Central memory CD8-positive, alpha-beta T cell (primary cell): ENCODE results near the gene SIAE.

Source experiments
- ATAC-seq: fragments of 150-1000 bp; cut with Tn5 transposase; replicated peaks from 2 replicates; pipeline ENCODE4 v1.10.0; 2022; ENCODE audit warnings: mild to moderate bottlenecking, moderate FRiP score, moderate number of reproducible peaks; ENCODE audit not compliant: poor library complexity, severe bottlenecking; ENCODE audit errors: extremely low read depth
- DNase-seq, 2 donors: peaks; one replicate each; pipeline ENCODE4 v3.0.0; 2021; ENCODE audit warnings: low spot score in 2 of 2
- H3K27ac Mint-ChIP-seq: one replicate; pipeline ENCODE4 v1.8.0; 2022; ENCODE audit warnings: low read depth, mild to moderate bottlenecking, moderate library complexity, mixed read lengths
- H3K27me3 Mint-ChIP-seq: one replicate; pipeline ENCODE4 v1.8.0; 2022; ENCODE audit warnings: mixed read lengths
- H3K36me3 Mint-ChIP-seq: one replicate; pipeline ENCODE4 v1.8.0; 2022; ENCODE audit warnings: mild to moderate bottlenecking, moderate library complexity, mixed read lengths; ENCODE audit not compliant: insufficient read depth
- H3K4me1 Mint-ChIP-seq: one replicate; pipeline ENCODE4 v1.8.0; 2022; ENCODE audit warnings: mixed read lengths
- H3K4me3 Mint-ChIP-seq: one replicate; pipeline ENCODE4 v1.8.0; 2022; ENCODE audit warnings: mild to moderate bottlenecking, moderate library complexity, mixed read lengths
- H3K9me3 Mint-ChIP-seq: one replicate; pipeline ENCODE4 v1.8.0; 2022; ENCODE audit warnings: mixed read lengths

SIAE gene

GRCh38 chr11:124673333-124674167, at the start of gene SIAE, which contains the start of gene SPA17:
Gene SIAE, minus strand, starts transcription at chr11:124673739. Its CDS starts 31 bp downstream, at chr11:124673708.
Gene SPA17, plus strand, starts transcription at chr11:124673904. Its CDS starts 1,361 bp downstream, at chr11:124675265.
- Mint-ChIP-seq H3K4me3 (peak within 1 kb of the TSS; percentile 78), H3K4me1 (peaks cover 21% of the 10 kb centered on the region), H3K27me3 (no peaks in the 10 kb centered on the region), H3K36me3 (peaks cover 19% of the 10 kb centered on the region), H3K9me3 (no peaks in the 10 kb centered on the region), H3K27ac (peak within 1 kb of the TSS; percentile 98)
- ATAC-seq: peak; percentile 92
- peak; percentile 57 to 84 for DNase-seq

- peaks cover 82% of the 10 kb centered on the region for H3K27me3 Mint-ChIP-seq
- no peak overlapping the region for H3K27ac Mint-ChIP-seq
- no peak overlapping the region for H3K4me3 Mint-ChIP-seq
- no peaks in the 10 kb centered on the region for H3K36me3 Mint-ChIP-seq
- peaks cover 27% of the 10 kb centered on the region for H3K4me1 Mint-ChIP-seq
- H3K9me3 Mint-ChIP-seq: no peaks in the 10 kb centered on the region
- no peak for DNase-seq
- no peak for ATAC-seq
Measured at GRCh38 chr11:124722176-124722575, 48.6 kb upstream of the SIAE start.

GRCh38 chr11:124719534-124719933, 46.0 kb upstream of the SIAE start:
- Mint-ChIP-seq H3K4me3 (no peak overlapping the region), H3K9me3 (no peaks in the 10 kb centered on the region), H3K27ac (no peak overlapping the region), H3K36me3 (peaks cover 2% of the 10 kb centered on the region), H3K4me1 (peaks cover 14% of the 10 kb centered on the region), H3K27me3 (peaks cover 89% of the 10 kb centered on the region)
- ATAC-seq (no peak), DNase-seq (no peak)

GRCh38 chr11:124718801-124719200, 45.3 kb upstream of the SIAE start:
- DNase-seq: no peak
- no peak for ATAC-seq
- Mint-ChIP-seq H3K36me3 (peaks cover 2% of the 10 kb centered on the region), H3K4me1 (peaks cover 14% of the 10 kb centered on the region), H3K27ac (no peak overlapping the region), H3K4me3 (peak overlapping the region; percentile 72), H3K27me3 (peaks cover 90% of the 10 kb centered on the region), H3K9me3 (no peaks in the 10 kb centered on the region)

GRCh38 chr11:124717786-124718651, 44.5 kb upstream of the SIAE start:
- peaks cover 14% of the 10 kb centered on the region for H3K4me1 Mint-ChIP-seq

GRCh38 chr11:124717421-124717785, 43.9 kb upstream of the SIAE start:
- ATAC-seq (no peak), DNase-seq (no peak)
- Mint-ChIP-seq H3K4me3 (peak overlapping the region; percentile 72), H3K36me3 (peaks cover 2% of the 10 kb centered on the region), H3K4me1 (peaks cover 14% of the 10 kb centered on the region), H3K9me3 (no peaks in the 10 kb centered on the region), H3K27me3 (peaks cover 83% of the 10 kb centered on the region), H3K27ac (no peak overlapping the region)

More at GRCh38 chr11:124717786-124718651, 44.5 kb upstream of the SIAE start:
- peaks cover 2% of the 10 kb centered on the region for H3K36me3 Mint-ChIP-seq
- ATAC-seq (peak; percentile 69), DNase-seq (no peak)
- H3K9me3 Mint-ChIP-seq: no peaks in the 10 kb centered on the region
- H3K27ac Mint-ChIP-seq: no peak overlapping the region
- peak overlapping the region; percentile 72 for H3K4me3 Mint-ChIP-seq
- peaks cover 86% of the 10 kb centered on the region for H3K27me3 Mint-ChIP-seq

- Mint-ChIP-seq H3K27ac (no peak overlapping the region), H3K4me3 (no peak overlapping the region), H3K4me1 (peaks cover 14% of the 10 kb centered on the region), H3K36me3 (peaks cover 2% of the 10 kb centered on the region), H3K9me3 (no peaks in the 10 kb centered on the region), H3K27me3 (peaks cover 83% of the 10 kb centered on the region)
- DNase-seq (no peak), ATAC-seq (no peak)
Measured at GRCh38 chr11:124716591-124716990, 43.1 kb upstream of the SIAE start.

GRCh38 chr11:124712392-124712791, 38.9 kb upstream of the SIAE start:
- no peak for DNase-seq
- peaks cover 2% of the 10 kb centered on the region for H3K36me3 Mint-ChIP-seq
- peaks cover 82% of the 10 kb centered on the region for H3K27me3 Mint-ChIP-seq
- no peak overlapping the region for H3K27ac Mint-ChIP-seq
- no peak for ATAC-seq
- H3K9me3 Mint-ChIP-seq: no peaks in the 10 kb centered on the region
- peaks cover 2% of the 10 kb centered on the region for H3K4me1 Mint-ChIP-seq
- no peak overlapping the region for H3K4me3 Mint-ChIP-seq

- H3K4me3 Mint-ChIP-seq: no peak overlapping the region
- no peaks in the 10 kb centered on the region for H3K4me1 Mint-ChIP-seq
- DNase-seq (no peak), ATAC-seq (no peak)
- H3K27ac Mint-ChIP-seq: no peak overlapping the region
- H3K27me3 Mint-ChIP-seq: peaks cover 63% of the 10 kb centered on the region
- no peaks in the 10 kb centered on the region for H3K36me3 Mint-ChIP-seq
- no peaks in the 10 kb centered on the region for H3K9me3 Mint-ChIP-seq
Measured at GRCh38 chr11:124707829-124708228, 34.3 kb upstream of the SIAE start.

GRCh38 chr11:124700028-124700427, 26.5 kb upstream of the SIAE start:
- Mint-ChIP-seq H3K36me3 (peaks cover 2% of the 10 kb centered on the region), H3K27ac (no peak overlapping the region), H3K4me1 (no peaks in the 10 kb centered on the region), H3K9me3 (no peaks in the 10 kb centered on the region), H3K27me3 (peaks cover 43% of the 10 kb centered on the region), H3K4me3 (no peak overlapping the region)
- no peak for ATAC-seq
- DNase-seq: no peak

- H3K27ac Mint-ChIP-seq: no peak overlapping the region
- H3K4me3 Mint-ChIP-seq: no peak overlapping the region
- H3K9me3 Mint-ChIP-seq: no peaks in the 10 kb centered on the region
- H3K4me1 Mint-ChIP-seq: no peaks in the 10 kb centered on the region
- ATAC-seq (no peak), DNase-seq (no peak)
- peaks cover 43% of the 10 kb centered on the region for H3K27me3 Mint-ChIP-seq
- peaks cover 2% of the 10 kb centered on the region for H3K36me3 Mint-ChIP-seq
Measured at GRCh38 chr11:124699547-124699946, 26.0 kb upstream of the SIAE start.

- ATAC-seq (no peak), DNase-seq (no peak)
- H3K27me3 Mint-ChIP-seq: peaks cover 15% of the 10 kb centered on the region
- H3K27ac Mint-ChIP-seq: no peak overlapping the region
- no peaks in the 10 kb centered on the region for H3K36me3 Mint-ChIP-seq
- H3K4me1 Mint-ChIP-seq: no peaks in the 10 kb centered on the region
- H3K4me3 Mint-ChIP-seq: no peak overlapping the region
- no peaks in the 10 kb centered on the region for H3K9me3 Mint-ChIP-seq
Measured at GRCh38 chr11:124693142-124693541, 19.6 kb upstream of the SIAE start.
